Keratinocyte (primary cell): Measurements from ENCODE around the gene SLC38A8. TPM values are rescaled to one million over a fixed set of nuclear protein-coding genes. Genes with fewer than 3 reads are reported as not detected.

Experiments used
- DNase-seq: peaks from one replicate; pipeline ENCODE4 v3.0.0-alpha.2; 2011; ENCODE audit warnings: low read depth, missing footprints, low spot score
- FAIRE-seq: peaks from 2 replicates; lab custom pipeline; 2011; peaks lifted over from hg19 to GRCh38; lab: Jason Lieb, UNC
- H2AFZ ChIP-seq: 2 replicates; pipeline ENCODE4 v1.6.0; 2012; ENCODE audit warnings: low read length, control low read depth, inconsistent platforms; ENCODE audit not compliant: control insufficient read depth
- H3K27ac ChIP-seq: 2 replicates; pipeline ENCODE4 v1.5.1; 2011; ENCODE audit warnings: low read length; ENCODE audit not compliant: control insufficient read depth, insufficient read depth
- H3K27me3 ChIP-seq: 3 replicates; pipeline ENCODE4 v1.6.0; 2011; ENCODE audit warnings: low read length; ENCODE audit not compliant: control insufficient read depth, insufficient read depth; ENCODE audit errors: extremely low read depth
- H3K36me3 ChIP-seq, 2 experiments: 2 replicates in 1 of 2; 3 replicates in 1 of 2; pipeline ENCODE4 v1.5.1; 2011; ENCODE audit warnings: low read length in 2 of 2, mild to moderate bottlenecking in 1 of 2; ENCODE audit not compliant: control insufficient read depth in 2 of 2, insufficient read depth in 2 of 2; ENCODE audit errors: extremely low read depth in 1 of 2
- H3K4me1 ChIP-seq: 3 replicates; pipeline ENCODE4 v1.5.1; 2011; ENCODE audit warnings: low read length; ENCODE audit not compliant: control insufficient read depth, insufficient read depth; ENCODE audit errors: extremely low read depth
- H3K4me2 ChIP-seq: 3 replicates; pipeline ENCODE4 v1.6.0; 2011; ENCODE audit warnings: low read depth, low read length; ENCODE audit not compliant: control insufficient read depth, insufficient read depth; ENCODE audit errors: extremely low read depth
- H3K4me3 ChIP-seq, 3 experiments: fragments of 200-600 bp in 1 of 3; sonication (generic) in 1 of 3; 2 replicates in 2 of 3; 3 replicates in 1 of 3; pipeline ENCODE4 v1.5.1; 2011 to 2016; ENCODE audit warnings: low read length in 3 of 3, mild to moderate bottlenecking in 3 of 3, control low read depth in 2 of 3, inconsistent platforms in 1 of 3, low read depth in 1 of 3, mixed read lengths in 1 of 3, mixed run types in 1 of 3, moderate library complexity in 1 of 3; ENCODE audit not compliant: control insufficient read depth in 2 of 3, insufficient read depth in 2 of 3; ENCODE audit errors: extremely low read depth in 1 of 3
- H3K79me2 ChIP-seq: 2 replicates; pipeline ENCODE4 v1.6.0; 2012; ENCODE audit warnings: low read length; ENCODE audit not compliant: control insufficient read depth, insufficient read depth
- H3K9ac ChIP-seq: 3 replicates; pipeline ENCODE4 v1.6.0; 2011; ENCODE audit warnings: low read length; ENCODE audit not compliant: control insufficient read depth, insufficient read depth; ENCODE audit errors: extremely low read depth
- H3K9me1 ChIP-seq: 3 replicates; pipeline ENCODE4 v1.6.0; 2011; ENCODE audit warnings: low read length; ENCODE audit not compliant: control insufficient read depth, insufficient read depth; ENCODE audit errors: extremely low read depth
- H3K9me3 ChIP-seq: 2 replicates; pipeline ENCODE4 v1.5.1; 2012; ENCODE audit warnings: low read depth, low read length; ENCODE audit not compliant: control insufficient read depth
- H4K20me1 ChIP-seq: 3 replicates; pipeline ENCODE4 v1.6.0; 2011; ENCODE audit warnings: low read length; ENCODE audit not compliant: control insufficient read depth, insufficient read depth; ENCODE audit errors: extremely low read depth
- EZH2 ChIP-seq: IDR thresholded peaks from one replicate; pipeline ENCODE4 v1.6.1; 2012; ENCODE audit warnings: inconsistent platforms, mild to moderate bottlenecking, low read length, moderate library complexity
- dilution Hi-C: fragments of 300-500 bp; cut with MboI; formaldehyde crosslinking; loops from one replicate; pipeline ENCODE4 v1.7.0; 2020; ENCODE audit warnings: low sequenced_read_pairs; ENCODE audit not compliant: extremely low pct_ligation_motif_present
- polyA plus RNA-seq, 5 experiments: library from polyadenylated mRNA; depleted of rRNA in 3 of 5; stranded (reverse) in 3 of 5; stranded (forward) in 1 of 5; unstranded in 1 of 5; fragments of >200 nt; gene quantifications; 1 replicate in 1 of 5; 2 replicates in 3 of 5; 3 replicates in 1 of 5; pipeline versions ENCODE4 v1.2.1 to v1.2.3, GENCODE V29; 2011 to 2012; ENCODE audit warnings: missing spikeins in 2 of 5, low read depth in 1 of 5, low replicate concordance in 1 of 5
- TF ChIP-seq, protein P1 (sequence below), 3 experiments: IDR thresholded peaks in 1 of 3; conservative IDR thresholded peaks in 1 of 3; optimal IDR thresholded peaks in 1 of 3; 2 replicates in 2 of 3; 3 replicates in 1 of 3; pipeline versions ENCODE3 to v1.5.1; 2011; ENCODE audit warnings: low read length in 3 of 3, mild to moderate bottlenecking in 3 of 3, moderate library complexity in 2 of 3, control low read depth in 1 of 3, inconsistent platforms in 1 of 3; ENCODE audit not compliant: insufficient read depth in 2 of 3; ENCODE audit errors: extremely low read depth in 1 of 3

Gene SLC38A8
- polyA plus RNA-seq, 1 donor (not counting 4 experiments of a cell fraction or from before 2014, with no cell fraction given): not detected

- no peak overlapping the region for H3K9ac ChIP-seq
- no peak overlapping the region for H3K4me2 ChIP-seq
- FAIRE-seq (no peak), DNase-seq (no peak)
- peaks cover 35 to 49% of the 10 kb centered on the region in 2 experiments for H3K36me3 ChIP-seq
- no peaks in the 10 kb centered on the region for H3K27me3 ChIP-seq
- H3K4me1 ChIP-seq: no peaks in the 10 kb centered on the region
- no peak overlapping the region for H3K4me3 ChIP-seq
- H4K20me1 ChIP-seq: no peaks in the 10 kb centered on the region
- H3K9me1 ChIP-seq: no peaks in the 10 kb centered on the region
- dilution Hi-C loops: no loop called here
- no peaks in the 10 kb centered on the region for H3K9me3 ChIP-seq
- TF ChIP-seq, protein P1, sequence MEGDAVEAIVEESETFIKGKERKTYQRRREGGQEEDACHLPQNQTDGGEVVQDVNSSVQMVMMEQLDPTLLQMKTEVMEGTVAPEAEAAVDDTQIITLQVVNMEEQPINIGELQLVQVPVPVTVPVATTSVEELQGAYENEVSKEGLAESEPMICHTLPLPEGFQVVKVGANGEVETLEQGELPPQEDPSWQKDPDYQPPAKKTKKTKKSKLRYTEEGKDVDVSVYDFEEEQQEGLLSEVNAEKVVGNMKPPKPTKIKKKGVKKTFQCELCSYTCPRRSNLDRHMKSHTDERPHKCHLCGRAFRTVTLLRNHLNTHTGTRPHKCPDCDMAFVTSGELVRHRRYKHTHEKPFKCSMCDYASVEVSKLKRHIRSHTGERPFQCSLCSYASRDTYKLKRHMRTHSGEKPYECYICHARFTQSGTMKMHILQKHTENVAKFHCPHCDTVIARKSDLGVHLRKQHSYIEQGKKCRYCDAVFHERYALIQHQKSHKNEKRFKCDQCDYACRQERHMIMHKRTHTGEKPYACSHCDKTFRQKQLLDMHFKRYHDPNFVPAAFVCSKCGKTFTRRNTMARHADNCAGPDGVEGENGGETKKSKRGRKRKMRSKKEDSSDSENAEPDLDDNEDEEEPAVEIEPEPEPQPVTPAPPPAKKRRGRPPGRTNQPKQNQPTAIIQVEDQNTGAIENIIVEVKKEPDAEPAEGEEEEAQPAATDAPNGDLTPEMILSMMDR (optimal IDR thresholded peaks at IDR 0.05 in 1 of 3, IDR thresholded peaks at IDR 0.05 in 1 of 3, conservative IDR thresholded peaks at IDR 0.05 in 1 of 3; ENCODE audit: extremely low read depth in 1 of 3, insufficient read depth in 2 of 3, low read length in 3 of 3): no peak
- no peak for TF ChIP-seq EZH2
- no peak overlapping the region for H2AFZ ChIP-seq
- H3K79me2 ChIP-seq: no peaks in the 10 kb centered on the region
- H3K27ac ChIP-seq: no peak overlapping the region
Observed at GRCh38 chr16:84054271-84054670, 11.7 kb upstream of the SLC38A8 start.

DNA sequence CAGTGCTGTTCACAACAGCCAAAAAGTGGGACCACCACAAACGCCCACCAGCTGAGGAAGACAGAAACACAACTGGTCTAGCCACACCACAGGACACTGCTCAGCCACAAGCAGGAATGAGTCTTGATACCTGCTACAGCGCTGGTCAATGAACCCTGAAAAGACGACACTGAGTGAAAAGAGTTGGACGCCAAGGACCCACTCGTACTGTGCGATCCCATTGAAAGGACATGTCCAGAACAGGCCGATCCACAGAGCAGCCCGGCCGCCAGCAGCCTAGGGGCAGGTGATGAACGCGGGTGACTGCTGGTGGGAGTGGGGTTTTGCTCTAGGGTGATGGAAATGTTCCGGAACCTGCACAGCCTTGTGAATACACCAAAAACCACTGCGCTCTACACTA lies 10.6 kb upstream of the SLC38A8 start:
- H3K9me1 ChIP-seq: no peaks in the 10 kb centered on the region
- no peaks in the 10 kb centered on the region for H3K9me3 ChIP-seq
- no peak overlapping the region for H3K4me2 ChIP-seq
- dilution Hi-C loops: no loop called here
- no peak overlapping the region for H3K9ac ChIP-seq
- TF ChIP-seq EZH2: no peak
- TF ChIP-seq, protein P1 (optimal IDR thresholded peaks at IDR 0.05 in 1 of 3, IDR thresholded peaks at IDR 0.05 in 1 of 3, conservative IDR thresholded peaks at IDR 0.05 in 1 of 3; ENCODE audit: extremely low read depth in 1 of 3, insufficient read depth in 2 of 3, low read length in 3 of 3): no peak
- FAIRE-seq (no peak), DNase-seq (no peak)
- no peaks in the 10 kb centered on the region for H3K27me3 ChIP-seq
- H3K36me3 ChIP-seq: peaks cover 29 to 39% of the 10 kb centered on the region in 2 experiments
- no peaks in the 10 kb centered on the region for H3K79me2 ChIP-seq
- no peak overlapping the region for H3K4me3 ChIP-seq
- H3K4me1 ChIP-seq: no peaks in the 10 kb centered on the region
- no peaks in the 10 kb centered on the region for H4K20me1 ChIP-seq
- no peak overlapping the region for H2AFZ ChIP-seq
- no peak overlapping the region for H3K27ac ChIP-seq
